ENCODE results near the gene PPP1R17.

PPP1R17 gene

DNA sequence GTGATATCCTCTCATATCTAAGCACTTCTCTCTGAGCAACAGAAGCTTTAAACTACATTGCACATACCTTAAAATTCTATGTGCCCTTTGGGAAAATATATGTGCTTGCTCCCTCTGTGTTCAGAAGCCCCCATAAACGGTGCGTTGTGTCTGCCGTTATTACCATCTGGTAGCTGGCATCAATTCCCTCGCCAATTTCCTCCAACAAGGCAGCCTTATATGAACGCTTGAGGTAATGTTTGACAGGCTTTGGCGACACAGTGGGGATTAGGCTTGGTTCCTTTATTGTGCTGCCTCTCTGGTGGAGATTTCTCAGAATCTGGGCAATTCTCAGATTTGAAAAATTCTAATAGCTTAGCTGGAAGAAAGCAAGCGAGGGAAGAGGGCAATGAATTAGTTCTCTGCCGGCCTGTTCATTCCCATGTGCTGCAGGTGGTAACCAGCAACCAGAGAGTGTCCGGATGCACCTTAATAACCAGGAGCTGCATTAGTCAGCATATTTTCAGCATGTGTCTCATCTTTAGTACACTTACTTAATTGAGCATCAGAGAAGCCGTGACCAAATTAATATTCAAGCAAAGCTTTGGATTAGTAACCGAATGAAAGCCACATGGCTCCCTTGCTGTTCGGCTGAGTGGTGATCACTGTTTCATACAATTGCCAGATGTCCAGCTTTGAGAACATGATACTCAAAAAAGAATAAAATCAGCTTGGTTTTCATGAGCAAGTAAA, 7.3 kb upstream of the PPP1R17 start:
- Histone ChIP-seq H3K18ac (ENCODE audit: low read length) (no peak overlapping the region), H3K36me3 (ENCODE audit: control insufficient read depth in 1 of 2, insufficient read depth in 2 of 2, low read length in 2 of 2) (no peaks in the 10 kb centered on the region), H2BK5ac (ENCODE audit: low read depth, low read length, poor library complexity) (no peak overlapping the region), H3K27ac (ENCODE audit: low read depth, low read length) (no peak overlapping the region), H3K4me2 (ENCODE audit: low read length) (no peak overlapping the region), H2AK5ac (ENCODE audit: low read length) (no peak overlapping the region), H3K4me1 (ENCODE audit: control insufficient read depth in 1 of 2, insufficient read depth in 2 of 2, low read length in 2 of 2) (no peaks in the 10 kb centered on the region), H4K12ac (ENCODE audit: low read depth, low read length) (no peak overlapping the region), H3K4me3 (ENCODE audit: low read depth, low read length) (no peak overlapping the region), H2BK12ac (ENCODE audit: low read length) (no peak overlapping the region), H3K27me3 (ENCODE audit: insufficient read depth, low read length) (no peaks in the 10 kb centered on the region), H2AFZ (ENCODE audit: insufficient read depth, low read length, poor library complexity) (no peak overlapping the region), H3K9me3 (ENCODE audit: insufficient read depth, low read depth, low read length) (no peaks in the 10 kb centered on the region), H3K9ac (ENCODE audit: low read length) (no peak overlapping the region), H4K8ac (ENCODE audit: low read depth, low read length) (no peak overlapping the region), H3K79me1 (ENCODE audit: low read length) (no peaks in the 10 kb centered on the region), H4K91ac (ENCODE audit: low read depth, low read length) (no peak overlapping the region), H3K23ac (ENCODE audit: low read length) (no peak overlapping the region), H3K14ac (ENCODE audit: low read length) (no peak overlapping the region), H3K4ac (ENCODE audit: low read depth, low read length) (no peak overlapping the region), H2BK120ac (ENCODE audit: insufficient read depth, low read length, poor library complexity) (no peak overlapping the region), H3K79me2 (ENCODE audit: control insufficient read depth, insufficient read depth, low read length, poor library complexity) (no peaks in the 10 kb centered on the region)
- no peak for DNase-seq
- no CpG with 5 or more reads among the region's 12 CpGs for WGBS (ENCODE audit: extremely low coverage, insufficient coverage, insufficient read length)

DNA sequence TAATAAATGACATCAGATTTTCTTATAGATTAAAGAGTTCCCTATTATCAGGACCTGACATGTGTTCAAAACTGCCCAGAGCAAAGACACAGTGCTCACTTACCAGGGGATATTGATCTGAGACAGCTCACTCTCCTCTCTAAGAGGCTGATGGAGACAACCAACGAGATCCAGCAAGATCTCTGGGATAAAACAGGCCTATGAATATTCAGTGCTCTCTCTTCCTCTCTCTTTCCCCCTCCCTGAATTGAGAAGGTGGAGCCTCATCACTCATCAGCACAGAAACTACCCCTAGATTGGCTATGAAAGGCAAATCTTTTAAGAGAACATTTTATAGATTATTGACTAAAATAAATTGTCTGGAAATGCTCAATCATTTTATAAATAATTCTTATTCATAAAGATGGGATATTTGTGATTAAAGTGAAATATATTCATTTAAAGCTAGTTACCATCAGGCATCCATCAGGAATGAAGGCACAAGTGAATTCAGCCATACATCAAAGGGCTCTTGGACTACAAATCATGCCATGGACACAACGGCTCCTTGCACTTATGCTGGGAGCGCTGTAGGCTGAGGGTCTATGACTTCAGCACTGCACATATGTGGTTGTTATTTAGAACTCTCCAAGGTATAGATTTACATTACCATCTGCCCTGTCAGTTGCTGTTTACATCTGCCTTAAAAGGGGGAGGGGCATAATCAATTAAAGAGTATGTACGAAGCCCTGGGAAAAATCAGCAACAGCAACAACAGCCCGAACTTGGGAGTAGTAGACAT, 3.4 kb upstream of the PPP1R17 start:
- H3K23ac ChIP-seq (ENCODE audit: low read length) = no peak overlapping the region
- H3K4me3 ChIP-seq (ENCODE audit: low read depth, low read length) = no peak overlapping the region
- H4K12ac ChIP-seq (ENCODE audit: low read depth, low read length) = no peak overlapping the region
- H3K4ac ChIP-seq (ENCODE audit: low read depth, low read length) = no peak overlapping the region
- H3K4me2 ChIP-seq (ENCODE audit: low read length) = no peak overlapping the region
- H2AK5ac ChIP-seq (ENCODE audit: low read length) = no peak overlapping the region
- no peaks in the 10 kb centered on the region for H3K79me1 ChIP-seq (ENCODE audit: low read length)
- H2AFZ ChIP-seq (ENCODE audit: insufficient read depth, low read length, poor library complexity) = no peak overlapping the region
- no peaks in the 10 kb centered on the region for H3K9me3 ChIP-seq (ENCODE audit: insufficient read depth, low read depth, low read length)
- H3K18ac ChIP-seq (ENCODE audit: low read length) = no peak overlapping the region
- no peaks in the 10 kb centered on the region for H3K4me1 ChIP-seq (ENCODE audit: control insufficient read depth in 1 of 2, insufficient read depth in 2 of 2, low read length in 2 of 2)
- no peak overlapping the region for H2BK5ac ChIP-seq (ENCODE audit: low read depth, low read length, poor library complexity)
- H4K8ac ChIP-seq (ENCODE audit: low read depth, low read length) = no peak overlapping the region
- no peak for DNase-seq
- no peaks in the 10 kb centered on the region for H3K27me3 ChIP-seq (ENCODE audit: insufficient read depth, low read length)
- H3K9ac ChIP-seq (ENCODE audit: low read length) = no peak overlapping the region
- no peak overlapping the region for H3K14ac ChIP-seq (ENCODE audit: low read length)
- H3K36me3 ChIP-seq (ENCODE audit: control insufficient read depth in 1 of 2, insufficient read depth in 2 of 2, low read length in 2 of 2) = no peaks in the 10 kb centered on the region
- no peaks in the 10 kb centered on the region for H3K79me2 ChIP-seq (ENCODE audit: control insufficient read depth, insufficient read depth, low read length, poor library complexity)
- no CpG with 5 or more reads among the region's 5 CpGs for WGBS (ENCODE audit: extremely low coverage, insufficient coverage, insufficient read length)
- H4K91ac ChIP-seq (ENCODE audit: low read depth, low read length) = no peak overlapping the region
- no peak overlapping the region for H3K27ac ChIP-seq (ENCODE audit: low read depth, low read length)
- no peak overlapping the region for H2BK12ac ChIP-seq (ENCODE audit: low read length)
- H2BK120ac ChIP-seq (ENCODE audit: insufficient read depth, low read length, poor library complexity) = no peak overlapping the region

DNA sequence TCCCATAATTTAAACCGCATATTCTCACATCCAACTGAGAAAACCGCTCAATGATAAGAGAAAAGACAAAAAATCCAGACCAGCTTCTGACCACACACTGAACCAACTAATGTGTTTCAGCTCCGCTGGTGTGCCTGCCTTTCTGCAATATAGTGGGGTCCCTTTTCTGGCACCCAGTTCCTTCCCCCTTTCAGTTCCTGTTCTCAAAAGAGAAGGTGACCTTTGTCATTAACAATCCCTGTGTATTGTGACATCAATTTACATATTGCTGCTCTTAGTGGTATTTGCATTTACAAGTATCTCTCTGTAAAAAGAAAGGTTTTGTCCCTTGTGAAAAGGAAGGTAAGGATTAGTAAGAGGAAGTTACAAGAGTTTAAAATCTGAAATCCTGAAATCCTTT, 1.4 kb downstream of the PPP1R17 start:
- no peak overlapping the region for H2BK12ac ChIP-seq (ENCODE audit: low read length)
- H3K4me3 ChIP-seq (ENCODE audit: low read depth, low read length) = no peak overlapping the region
- WGBS (ENCODE audit: extremely low coverage, insufficient coverage, insufficient read length) = no CpG with 5 or more reads among the region's 3 CpGs

DNA sequence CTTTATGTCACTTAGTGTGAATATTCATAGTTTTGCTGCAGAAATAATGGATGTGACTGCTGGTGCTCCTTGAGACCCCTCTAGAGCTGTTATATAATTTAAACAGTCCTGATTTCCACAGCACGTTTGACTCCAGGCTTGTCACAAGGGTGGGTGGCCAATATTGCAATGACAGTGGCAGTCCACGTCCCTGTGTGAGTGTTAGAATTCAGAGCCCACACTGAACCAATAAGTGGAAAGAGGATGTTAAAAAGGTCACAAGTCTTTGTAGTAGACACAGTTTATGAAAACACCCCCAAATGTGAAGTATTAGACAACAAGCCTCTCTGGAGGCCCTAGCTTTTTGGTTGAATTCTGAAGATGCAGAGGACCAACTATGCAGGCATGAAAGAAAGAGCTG, 2.0 kb downstream of the PPP1R17 start:
- Histone ChIP-seq H3K18ac (ENCODE audit: low read length) (no peak overlapping the region), H4K8ac (ENCODE audit: low read depth, low read length) (no peak overlapping the region), H3K9me3 (ENCODE audit: insufficient read depth, low read depth, low read length) (no peaks in the 10 kb centered on the region), H3K27me3 (ENCODE audit: insufficient read depth, low read length) (no peaks in the 10 kb centered on the region), H4K91ac (ENCODE audit: low read depth, low read length) (no peak overlapping the region), H3K4me1 (ENCODE audit: control insufficient read depth in 1 of 2, insufficient read depth in 2 of 2, low read length in 2 of 2) (no peaks in the 10 kb centered on the region), H3K36me3 (ENCODE audit: control insufficient read depth in 1 of 2, insufficient read depth in 2 of 2, low read length in 2 of 2) (no peaks in the 10 kb centered on the region), H3K4me3 (ENCODE audit: low read depth, low read length) (no peak overlapping the region), H3K79me2 (ENCODE audit: control insufficient read depth, insufficient read depth, low read length, poor library complexity) (no peaks in the 10 kb centered on the region), H4K12ac (ENCODE audit: low read depth, low read length) (no peak overlapping the region), H3K4ac (ENCODE audit: low read depth, low read length) (no peak overlapping the region), H2BK120ac (ENCODE audit: insufficient read depth, low read length, poor library complexity) (no peak overlapping the region), H2BK12ac (ENCODE audit: low read length) (no peak overlapping the region), H3K4me2 (ENCODE audit: low read length) (no peak overlapping the region), H3K9ac (ENCODE audit: low read length) (no peak overlapping the region), H3K27ac (ENCODE audit: low read depth, low read length) (no peak overlapping the region), H2BK5ac (ENCODE audit: low read depth, low read length, poor library complexity) (no peak overlapping the region), H2AK5ac (ENCODE audit: low read length) (no peak overlapping the region), H3K23ac (ENCODE audit: low read length) (no peak overlapping the region), H2AFZ (ENCODE audit: insufficient read depth, low read length, poor library complexity) (no peak overlapping the region), H3K79me1 (ENCODE audit: low read length) (no peaks in the 10 kb centered on the region), H3K14ac (ENCODE audit: low read length) (no peak overlapping the region)
- no peak for DNase-seq
- no CpG with 5 or more reads among the region's 2 CpGs for WGBS (ENCODE audit: extremely low coverage, insufficient coverage, insufficient read length)

More for the DNA sequence above, 1.4 kb downstream of the PPP1R17 start:
- no peak overlapping the region for H3K9ac ChIP-seq (ENCODE audit: low read length)
- DNase-seq = no peak
- no peak overlapping the region for H2BK120ac ChIP-seq (ENCODE audit: insufficient read depth, low read length, poor library complexity)
- H3K4me2 ChIP-seq (ENCODE audit: low read length) = no peak overlapping the region
- no peak overlapping the region for H3K18ac ChIP-seq (ENCODE audit: low read length)
- no peaks in the 10 kb centered on the region for H3K36me3 ChIP-seq (ENCODE audit: control insufficient read depth in 1 of 2, insufficient read depth in 2 of 2, low read length in 2 of 2)
- H3K79me2 ChIP-seq (ENCODE audit: control insufficient read depth, insufficient read depth, low read length, poor library complexity) = no peaks in the 10 kb centered on the region
- no peak overlapping the region for H3K4ac ChIP-seq (ENCODE audit: low read depth, low read length)
- no peaks in the 10 kb centered on the region for H3K27me3 ChIP-seq (ENCODE audit: insufficient read depth, low read length)
- no peaks in the 10 kb centered on the region for H3K4me1 ChIP-seq (ENCODE audit: control insufficient read depth in 1 of 2, insufficient read depth in 2 of 2, low read length in 2 of 2)
- no peak overlapping the region for H3K14ac ChIP-seq (ENCODE audit: low read length)
- no peak overlapping the region for H2AFZ ChIP-seq (ENCODE audit: insufficient read depth, low read length, poor library complexity)
- H3K79me1 ChIP-seq (ENCODE audit: low read length) = no peaks in the 10 kb centered on the region
- no peak overlapping the region for H3K23ac ChIP-seq (ENCODE audit: low read length)
- no peak overlapping the region for H4K8ac ChIP-seq (ENCODE audit: low read depth, low read length)
- H2BK5ac ChIP-seq (ENCODE audit: low read depth, low read length, poor library complexity) = no peak overlapping the region
- no peak overlapping the region for H3K27ac ChIP-seq (ENCODE audit: low read depth, low read length)
- no peak overlapping the region for H4K91ac ChIP-seq (ENCODE audit: low read depth, low read length)
- no peak overlapping the region for H2AK5ac ChIP-seq (ENCODE audit: low read length)
- no peaks in the 10 kb centered on the region for H3K9me3 ChIP-seq (ENCODE audit: insufficient read depth, low read depth, low read length)
- no peak overlapping the region for H4K12ac ChIP-seq (ENCODE audit: low read depth, low read length)
